IPS-11a (cell line): ENCODE results near the gene ARHGAP21.

Experiments
- H3K4me3 ChIP-seq: one replicate; pipeline ENCODE4 v1.5.1; 2013; ENCODE audit warnings: low read depth, low read length, control low read depth

The ARHGAP21 gene

DNA sequence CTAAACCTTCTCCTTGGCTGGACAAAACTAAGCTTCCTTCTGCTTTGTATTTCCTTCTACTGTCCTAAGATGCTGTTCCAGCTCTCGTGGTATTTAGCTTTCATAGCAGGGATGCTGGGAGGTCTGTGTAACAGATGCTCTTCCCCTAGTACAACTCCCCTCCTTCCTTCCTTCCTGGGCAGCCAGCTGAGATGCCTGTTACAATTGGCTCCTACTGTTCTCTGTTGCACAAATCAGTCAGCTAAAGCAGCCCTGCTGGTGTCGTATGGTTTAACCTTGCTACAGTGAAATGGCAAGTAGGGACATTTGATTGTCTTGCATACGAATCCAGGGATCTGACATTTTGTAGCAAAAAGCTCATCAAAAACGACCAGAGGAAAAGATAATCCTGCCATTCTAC lies 143.8 kb downstream of the ARHGAP21 start:
- no peak overlapping the region for H3K4me3 ChIP-seq

DNA sequence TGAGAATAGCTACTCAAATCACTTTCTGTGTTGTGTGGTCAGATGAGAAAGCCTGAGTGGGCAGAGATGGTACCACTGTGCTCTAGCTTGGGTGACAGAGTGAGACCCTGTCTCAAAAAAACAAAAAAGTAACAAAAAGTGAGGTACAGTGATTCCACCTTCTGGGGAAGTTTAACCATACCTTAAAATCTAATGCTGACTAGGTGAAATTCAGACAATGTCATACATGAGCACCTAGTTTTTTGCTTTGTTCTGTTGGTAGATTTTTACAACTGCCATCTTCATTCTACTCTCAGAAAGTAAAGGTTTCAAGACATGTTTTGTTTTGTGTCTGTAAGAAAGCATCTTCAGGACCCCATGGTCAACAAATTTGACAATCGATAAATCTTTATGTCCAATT lies 144.2 kb downstream of the ARHGAP21 start:
- no peak overlapping the region for H3K4me3 ChIP-seq

DNA sequence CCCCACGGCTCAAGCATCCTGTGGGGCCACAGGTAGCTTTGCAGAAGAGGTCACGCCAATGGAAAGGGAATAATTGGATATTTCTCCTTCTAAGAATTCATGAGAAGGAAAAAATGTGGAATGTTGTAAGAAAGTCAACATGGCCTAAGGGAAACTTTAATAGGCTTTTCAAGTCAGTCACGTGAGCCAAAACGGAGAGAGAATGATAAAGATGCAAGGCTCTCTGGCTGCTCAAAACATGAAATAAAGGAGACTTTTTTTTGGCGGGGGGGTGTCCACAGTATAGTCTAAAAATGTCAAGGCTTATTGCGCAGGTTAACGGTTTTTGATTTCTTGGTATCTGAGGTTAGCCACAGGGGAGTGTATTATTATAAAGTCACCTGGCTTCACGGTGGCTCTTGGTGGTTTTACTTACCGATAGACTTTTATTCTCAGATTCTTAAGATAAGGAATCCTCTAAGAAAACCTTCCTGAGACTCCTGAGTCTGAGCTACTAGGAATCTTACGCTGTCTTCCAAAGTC lies 148.1 kb downstream of the ARHGAP21 start:
- H3K4me3 ChIP-seq, result no peak overlapping the region

DNA sequence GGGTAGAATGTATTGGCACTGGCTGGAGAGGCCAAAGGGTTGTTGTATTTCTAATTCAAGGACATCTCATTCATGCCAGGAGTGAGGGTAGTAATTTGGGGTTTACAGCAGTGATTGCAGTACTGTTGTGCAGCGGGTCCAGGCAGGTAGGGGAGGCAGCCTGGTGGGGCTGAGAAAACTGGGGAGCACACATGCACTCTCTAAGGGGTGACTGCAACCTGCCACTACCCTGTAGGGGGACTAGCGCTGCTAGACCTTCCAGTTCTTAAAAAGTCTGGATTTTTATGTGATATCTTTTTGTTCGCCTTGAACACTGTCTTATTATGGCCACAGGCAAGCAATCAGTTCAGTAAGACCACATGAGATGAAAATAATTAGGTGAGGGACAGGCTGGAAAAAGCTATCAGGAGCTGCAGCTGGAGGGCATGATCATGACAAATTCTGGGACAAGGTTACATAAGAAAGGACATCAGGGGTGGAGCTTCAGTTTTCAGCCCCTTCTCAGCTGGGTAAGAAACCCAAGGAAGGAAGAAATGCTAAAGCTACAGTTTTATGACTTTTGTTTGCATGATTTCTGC lies 149.0 kb downstream of the ARHGAP21 start:
- H3K4me3 ChIP-seq, result no peak overlapping the region

DNA sequence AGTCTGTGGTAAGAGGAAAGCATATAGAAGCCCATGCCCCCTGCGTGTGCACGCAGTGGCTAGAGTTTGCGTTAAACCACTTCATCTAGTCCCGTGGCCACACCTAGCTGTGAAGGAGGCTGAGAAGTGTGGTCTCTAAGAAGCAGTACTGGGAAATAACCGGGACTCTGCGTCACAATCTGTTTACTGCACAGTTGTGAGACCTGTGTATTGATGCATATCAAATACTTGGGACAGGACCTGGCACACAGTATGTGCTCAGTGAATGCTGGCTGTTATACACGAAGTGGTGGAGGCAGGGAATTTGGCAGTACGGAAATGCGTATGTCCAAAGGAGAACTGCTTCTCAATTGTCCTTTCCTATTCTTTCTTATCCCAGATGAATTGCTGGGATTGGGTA lies 149.5 kb downstream of the ARHGAP21 start:
- no peak overlapping the region for H3K4me3 ChIP-seq

DNA sequence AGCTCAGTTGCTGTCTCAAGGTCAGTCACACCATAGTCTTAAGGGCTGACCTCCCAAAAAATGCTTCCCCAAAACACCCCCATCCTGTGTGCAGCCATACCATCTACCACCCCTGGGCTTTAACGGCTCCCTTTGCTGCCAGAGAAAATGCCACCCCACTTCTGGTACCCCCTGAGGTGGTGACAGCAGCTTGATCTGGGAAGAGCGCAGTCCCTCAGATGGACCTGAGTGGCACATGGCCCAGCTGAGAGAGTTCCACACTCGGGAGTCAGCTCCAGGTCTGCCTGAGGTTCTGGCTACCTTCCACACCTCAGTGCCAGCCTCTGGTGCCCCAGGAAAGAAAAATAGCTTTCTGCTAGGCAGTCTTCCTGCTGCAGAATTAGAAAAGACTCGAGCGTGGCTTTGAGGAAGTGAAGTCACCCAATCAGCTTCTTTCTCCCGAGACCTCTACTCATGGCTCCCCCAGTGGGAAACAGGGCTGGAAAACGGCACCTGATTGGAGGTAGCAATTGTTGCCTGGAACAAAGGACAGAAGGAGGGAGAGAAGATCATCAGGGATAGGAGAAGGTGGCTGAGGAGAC lies 151.7 kb downstream of the ARHGAP21 start:
- no peak overlapping the region for H3K4me3 ChIP-seq

DNA sequence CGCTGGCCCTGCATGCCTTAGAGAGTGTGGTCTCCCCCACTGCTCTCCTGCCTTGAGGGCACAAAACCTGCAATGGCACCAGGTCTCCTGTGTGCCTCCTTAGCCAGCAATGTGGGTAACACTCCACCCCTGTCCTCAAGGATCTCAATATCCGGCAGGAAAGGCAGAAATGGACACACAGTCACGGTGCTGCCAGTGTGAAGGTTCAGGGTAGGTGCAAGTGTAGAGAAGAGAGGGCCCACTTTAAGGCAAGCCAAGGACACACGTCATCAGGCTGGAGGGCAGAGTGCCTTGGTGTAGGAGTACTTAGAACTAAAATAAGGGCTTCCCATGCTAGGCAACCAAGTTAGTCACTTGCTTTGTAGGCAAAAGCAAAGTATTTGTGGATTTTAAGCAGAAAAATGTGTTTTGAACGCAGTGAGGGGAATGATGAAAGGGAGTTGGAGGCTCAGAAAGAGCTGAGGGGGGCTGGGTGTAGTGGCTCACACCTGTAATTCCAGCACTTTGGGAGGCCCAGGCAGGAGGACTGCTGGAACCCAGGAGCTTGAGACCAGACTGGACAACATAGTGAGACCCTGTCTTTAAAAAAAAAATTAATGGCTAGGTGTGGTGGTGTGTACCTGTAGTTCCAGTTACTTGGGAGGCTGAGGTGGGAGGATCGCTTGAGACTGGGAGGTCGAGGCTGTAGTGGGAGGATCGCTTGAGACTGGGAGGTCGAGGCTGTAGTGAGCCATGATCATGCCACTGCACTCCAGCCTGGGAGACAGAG lies 152.8 kb downstream of the ARHGAP21 start:
- no peak overlapping the region for H3K4me3 ChIP-seq

DNA sequence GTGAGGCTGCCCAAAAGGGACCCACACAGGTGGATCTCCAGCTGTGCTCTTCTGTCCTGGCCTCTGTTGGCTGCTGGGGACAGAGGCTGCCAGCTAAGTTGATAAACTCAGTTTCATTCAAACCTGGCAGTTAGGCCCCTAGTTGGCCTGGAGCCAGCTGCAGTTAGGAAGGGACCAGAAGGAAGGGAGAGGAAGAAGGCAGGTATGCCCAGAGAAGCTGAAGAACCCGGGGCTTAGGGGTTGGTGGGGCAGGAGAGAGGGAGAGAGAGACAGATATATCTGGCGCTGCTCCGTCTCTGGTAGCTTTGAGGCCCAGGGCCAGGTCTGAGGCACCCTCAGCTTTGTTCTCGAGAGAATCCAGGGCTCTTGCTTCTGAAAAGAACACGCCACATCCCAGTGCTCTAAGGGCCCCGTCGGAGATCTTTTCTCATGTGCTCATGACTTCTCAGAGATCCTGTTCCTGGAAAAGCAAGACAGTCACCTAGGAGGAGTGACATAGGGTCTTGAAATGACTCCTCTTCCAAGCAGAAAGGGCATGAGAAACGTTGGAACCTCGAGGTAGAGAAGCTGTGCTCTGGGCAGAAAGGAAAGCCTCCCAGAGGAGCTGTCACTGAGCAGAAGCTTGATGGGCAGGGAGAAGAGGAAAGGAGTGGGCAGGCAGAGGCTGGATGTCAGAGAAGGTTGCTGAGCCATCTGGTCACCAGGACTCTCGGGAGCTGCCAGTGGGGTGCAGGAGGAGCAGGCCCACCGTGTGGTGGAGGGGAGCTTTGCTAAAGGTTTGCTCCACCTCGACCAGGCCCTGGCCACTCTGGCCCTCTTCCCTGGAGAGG lies 153.6 kb downstream of the ARHGAP21 start:
- no peak overlapping the region for H3K4me3 ChIP-seq

DNA sequence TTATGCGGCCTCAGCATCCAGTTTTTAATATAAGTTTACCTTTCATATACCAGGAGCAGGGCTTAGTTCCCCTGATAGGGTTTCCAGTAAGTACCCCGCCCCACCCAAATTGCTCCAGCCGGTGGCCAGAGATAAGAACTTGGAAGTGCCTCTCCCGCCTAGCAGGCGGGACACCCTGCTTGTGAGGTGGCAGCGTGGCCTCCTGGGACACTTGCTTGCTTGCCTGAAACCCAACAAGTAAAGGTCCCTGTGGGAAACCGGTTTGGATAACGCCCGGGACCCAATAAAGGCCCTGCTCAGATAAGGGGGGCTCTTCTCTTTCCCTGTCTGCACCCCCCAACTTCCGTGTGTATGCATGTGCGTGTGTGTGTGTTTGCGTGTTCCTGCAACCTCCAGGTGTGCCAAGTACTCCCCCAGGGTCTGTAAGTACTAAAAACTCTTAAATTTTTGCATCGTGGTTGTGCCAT lies 154.3 kb downstream of the ARHGAP21 start:
- H3K4me3 ChIP-seq, result no peak overlapping the region

DNA sequence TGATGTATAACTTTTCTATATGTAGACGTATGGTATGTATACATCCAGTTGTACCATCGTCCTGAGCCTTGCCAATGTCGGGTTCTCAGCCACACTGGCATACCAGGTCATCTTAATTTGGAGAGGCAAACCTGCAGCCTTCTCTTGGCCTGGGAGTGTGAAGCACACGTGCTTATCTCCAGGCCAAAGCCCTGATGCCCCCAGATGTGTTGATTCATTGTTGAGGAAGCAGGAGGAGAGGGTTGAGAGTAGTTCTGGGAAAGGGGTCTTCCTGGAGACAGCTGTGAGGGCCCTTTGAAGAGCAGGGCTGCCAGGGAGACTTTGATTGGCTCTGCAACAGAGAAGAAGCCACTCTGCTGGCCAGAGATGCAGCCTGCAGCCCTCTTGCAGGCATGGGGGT lies 155.6 kb downstream of the ARHGAP21 start:
- no peak overlapping the region for H3K4me3 ChIP-seq

DNA sequence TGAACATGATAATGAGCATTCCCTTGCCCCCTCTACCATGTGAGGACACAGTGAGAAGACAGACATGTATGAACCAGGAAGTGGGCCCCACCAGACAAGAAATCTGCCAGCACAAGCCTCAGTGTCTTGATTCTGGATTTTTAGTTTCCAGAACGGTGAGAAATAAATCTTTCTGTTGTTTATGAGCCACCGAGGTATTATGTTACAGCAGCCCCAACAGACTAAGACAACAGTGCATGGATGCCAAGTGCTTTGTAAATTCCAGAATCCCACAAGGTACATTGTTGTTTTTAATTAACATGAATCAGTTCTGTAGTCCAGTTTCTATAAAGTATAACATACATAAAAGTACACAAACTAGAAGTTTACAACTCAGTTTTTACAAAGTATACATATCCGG lies 162.2 kb downstream of the ARHGAP21 start:
- H3K4me3 ChIP-seq, result no peak overlapping the region

DNA sequence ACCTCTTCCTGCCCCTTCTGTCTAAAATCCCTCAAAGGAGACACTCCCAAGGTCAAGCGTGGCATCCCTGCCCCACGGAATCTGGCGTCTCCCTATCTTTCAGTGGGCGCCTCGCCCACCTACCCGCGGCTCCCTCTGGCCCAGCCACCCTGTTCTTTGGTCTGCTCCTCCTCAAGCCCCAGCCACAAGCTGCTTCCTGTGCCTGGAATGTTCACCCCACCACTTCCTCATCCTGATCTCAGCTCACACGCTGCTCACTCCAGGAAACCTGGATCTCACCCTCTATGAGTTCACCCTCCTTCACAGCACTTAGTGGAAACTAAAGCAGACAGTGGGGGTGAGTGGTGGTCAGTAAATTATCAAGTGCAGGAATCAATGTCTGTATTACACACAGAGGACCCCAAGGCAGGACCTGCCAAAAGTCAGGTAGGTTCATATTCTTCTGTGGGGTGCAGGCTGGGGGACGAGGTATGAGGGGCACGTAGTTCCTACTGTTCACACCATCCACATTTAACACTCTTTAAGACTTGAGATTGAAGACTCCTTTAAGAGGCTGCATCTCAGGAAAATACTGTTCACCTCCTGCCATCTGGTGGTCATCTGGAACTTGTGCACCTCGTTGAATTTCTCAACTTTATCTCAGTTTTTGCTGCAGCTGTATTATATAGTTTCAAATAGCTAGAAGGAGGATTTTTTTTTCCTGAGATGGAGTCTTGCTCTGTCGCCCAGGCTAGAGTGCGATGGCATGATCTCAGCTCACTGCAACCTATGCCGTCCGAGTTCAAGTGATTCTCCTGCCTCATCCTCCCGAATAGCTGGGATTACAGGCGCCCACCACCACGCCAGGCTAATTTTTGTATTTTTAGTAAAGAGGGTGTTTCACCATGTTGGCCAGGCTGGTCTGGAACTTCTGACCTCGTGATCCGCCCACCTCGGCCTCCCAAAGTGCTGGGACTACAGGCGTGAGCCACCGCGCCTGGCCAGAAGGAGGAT lies 166.6 kb downstream of the ARHGAP21 start:
- H3K4me3 ChIP-seq, result no peak overlapping the region

DNA sequence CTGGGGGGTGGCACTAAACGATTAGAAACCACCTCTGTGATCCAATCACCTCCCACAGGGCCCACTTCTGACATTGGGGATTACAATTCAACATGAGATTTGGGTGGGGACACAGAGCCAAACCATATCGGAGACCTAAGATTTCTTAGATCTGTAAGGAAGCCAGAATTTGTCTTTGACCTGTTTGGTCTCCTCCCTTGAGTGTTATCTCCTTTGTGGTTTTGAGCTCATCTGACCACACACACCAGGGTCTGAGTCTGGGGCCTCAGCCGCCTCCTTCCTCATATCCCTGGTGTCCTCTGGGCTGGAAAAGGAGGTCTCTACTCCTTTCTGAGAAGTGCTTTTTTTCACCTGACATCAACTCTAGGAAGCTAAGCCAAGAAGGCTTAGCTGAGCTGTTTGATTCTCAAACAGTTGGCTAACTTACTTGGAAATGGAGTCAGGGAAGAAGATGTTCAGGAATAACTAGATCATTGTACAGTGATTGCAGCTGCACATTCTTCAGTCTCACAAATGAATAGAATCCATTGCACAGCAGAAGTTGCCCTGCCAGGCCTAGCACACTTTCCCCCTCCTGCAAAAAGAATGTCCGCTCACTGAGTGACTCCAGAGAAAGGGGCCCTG lies 167.4 kb downstream of the ARHGAP21 start:
- H3K4me3 ChIP-seq, result no peak overlapping the region

DNA sequence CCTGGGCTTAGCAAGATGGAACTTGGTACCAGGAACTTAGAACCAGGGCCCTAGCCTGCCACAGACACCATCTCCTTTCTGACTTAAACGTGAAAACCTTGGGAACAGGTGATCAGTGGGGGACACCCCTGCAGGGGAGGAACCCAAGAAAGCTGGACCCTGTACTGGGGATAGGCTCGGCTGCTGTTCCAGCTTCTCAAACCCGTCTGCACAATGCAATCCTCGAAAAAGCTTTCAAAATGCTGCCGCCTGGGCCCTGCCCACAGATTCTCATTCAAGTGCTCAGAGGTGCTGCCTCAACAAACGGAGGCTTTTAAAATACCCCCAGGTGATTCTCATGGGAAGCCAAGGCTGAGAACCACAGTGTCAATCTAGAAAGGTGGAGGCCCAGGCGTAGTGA lies 169.7 kb downstream of the ARHGAP21 start:
- H3K4me3 ChIP-seq, result no peak overlapping the region

DNA sequence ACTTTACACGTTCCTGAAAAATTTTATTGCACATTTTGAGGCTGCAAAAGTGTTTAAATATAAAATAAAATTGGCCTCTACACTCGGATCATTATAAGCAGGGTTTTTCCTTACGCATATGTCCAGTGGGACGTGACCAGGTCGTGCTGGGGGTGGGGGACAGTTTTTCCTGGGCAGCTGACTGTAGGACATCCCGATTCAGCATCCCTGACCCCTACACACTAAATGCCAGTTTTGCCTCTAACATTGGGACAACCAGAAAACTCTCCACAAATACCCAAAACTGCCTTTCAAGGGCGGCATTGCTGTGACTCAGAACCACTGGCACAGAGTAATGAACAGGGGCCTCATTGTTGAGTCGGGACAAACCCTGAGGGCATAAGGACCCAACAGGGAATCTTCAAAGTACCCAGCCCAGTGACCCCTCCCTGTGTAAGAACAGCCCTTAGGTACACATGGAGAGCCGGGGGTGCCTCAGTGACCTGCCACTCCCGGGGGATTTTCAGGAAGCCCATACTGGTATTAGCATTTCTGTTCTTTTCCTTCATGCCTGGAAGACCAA lies 170.6 kb downstream of the ARHGAP21 start:
- H3K4me3 ChIP-seq, result no peak overlapping the region

DNA sequence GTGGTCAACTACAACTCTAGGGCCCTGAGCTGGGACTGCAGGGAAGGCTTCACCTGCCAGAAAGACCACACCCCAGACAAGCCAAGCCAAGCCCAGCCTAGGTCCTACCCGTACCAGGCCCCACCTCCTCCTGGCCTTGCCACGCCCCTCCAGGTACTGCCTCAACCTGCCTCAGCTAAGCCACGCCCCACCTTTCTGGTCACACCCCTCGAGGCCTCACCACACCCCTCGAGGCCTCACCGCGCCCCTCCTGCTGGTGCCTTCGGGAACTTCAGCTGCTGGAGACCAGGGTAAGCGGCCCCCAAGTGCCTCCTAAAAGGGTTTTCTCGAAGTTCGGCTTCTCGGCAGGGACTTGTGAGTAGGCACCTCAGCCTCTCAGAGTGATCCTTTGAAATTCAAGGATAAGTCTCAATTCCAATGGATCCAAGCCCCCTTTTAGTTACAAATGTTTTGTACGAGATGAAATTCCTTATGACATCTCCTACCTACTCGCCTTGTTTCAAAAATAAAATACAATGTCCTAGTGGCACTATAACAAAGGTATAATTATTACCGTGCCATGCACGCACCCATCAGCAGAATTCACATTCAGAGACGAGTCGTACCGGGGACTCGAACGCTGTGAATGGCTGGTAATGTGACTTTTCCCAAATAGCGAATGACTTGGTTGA lies 171.2 kb downstream of the ARHGAP21 start:
- H3K4me3 ChIP-seq, result no peak overlapping the region

DNA sequence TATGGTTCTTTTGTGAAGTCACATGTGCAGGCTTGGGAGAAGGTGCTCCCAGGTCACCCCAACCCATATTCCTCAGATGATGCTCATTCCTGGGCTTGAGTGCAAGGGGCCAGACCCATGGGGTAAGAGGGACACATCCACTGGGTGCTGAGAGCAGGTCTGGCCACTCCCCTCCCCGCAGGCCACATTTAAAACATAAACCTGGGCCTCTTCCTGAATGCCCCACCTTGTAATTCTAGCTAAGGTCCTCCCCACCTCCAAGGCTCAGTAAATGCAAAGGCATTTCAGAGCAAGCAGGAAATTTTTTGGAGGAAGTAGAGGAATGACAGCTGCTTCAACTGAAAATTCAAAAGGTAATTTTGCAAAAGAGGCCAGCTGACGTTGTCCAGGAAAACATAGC lies 172.5 kb downstream of the ARHGAP21 start:
- H3K4me3 ChIP-seq, result no peak overlapping the region

DNA sequence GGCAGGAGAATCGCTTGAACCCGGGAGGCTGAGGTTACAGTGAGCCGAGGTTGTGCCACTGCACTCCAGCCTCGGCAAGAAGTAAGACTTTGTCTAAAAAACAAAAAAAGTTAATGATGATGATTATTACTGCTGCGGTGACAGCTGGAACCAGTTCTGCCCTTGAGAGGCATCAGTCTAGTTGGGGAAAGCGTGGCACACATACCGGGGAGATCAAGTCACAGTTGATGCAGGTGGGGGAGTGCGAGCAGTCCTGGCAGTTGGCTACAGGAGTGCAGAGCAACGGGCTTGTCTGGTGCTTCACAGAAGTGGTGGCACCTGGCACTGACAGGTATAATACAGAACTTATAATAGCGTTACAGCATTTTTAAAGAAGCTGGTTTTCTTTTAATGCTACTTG lies 173.0 kb downstream of the ARHGAP21 start:
- H3K4me3 ChIP-seq, result no peak overlapping the region

DNA sequence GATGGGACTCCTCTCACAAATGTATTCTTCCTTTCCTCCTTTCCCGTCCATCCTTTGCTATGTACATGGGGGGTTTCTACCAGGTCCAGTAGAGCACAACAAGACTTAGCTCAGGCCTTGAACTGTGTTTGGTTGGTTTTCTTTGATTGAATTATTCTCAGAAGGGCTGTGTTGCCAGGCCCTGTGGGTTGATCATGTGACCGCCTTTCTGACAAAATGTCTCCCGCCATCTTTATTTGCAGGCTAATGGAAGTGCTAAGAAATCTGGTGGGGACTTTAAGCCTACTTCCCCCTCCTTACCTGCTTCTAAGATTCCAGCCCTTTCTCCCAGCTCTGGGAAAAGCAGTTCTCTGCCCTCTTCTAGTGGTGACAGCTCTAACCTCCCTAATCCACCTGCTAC lies 178.1 kb downstream of the ARHGAP21 start:
- no peak overlapping the region for H3K4me3 ChIP-seq
